T-helper 1 cell (primary cell): ENCODE data around the gene ZNF320.
"Not testable (repeated sequence)": the region's sequence is repeated elsewhere in the genome, so short reads cannot be mapped to it uniquely, and the experiment has no call there.

ENCODE experiments used
- DNase-seq, 5 donors: peaks; one replicate each; pipeline ENCODE4 v3.0.0-alpha.2; 2012 to 2020

The ZNF320 gene

GRCh38 chr19:52917531-52917930 lies 20.1 kb upstream of the ZNF320 start:
- no peak for DNase-seq

- DNase-seq, result no peak
These were observed 13.2 kb upstream of the ZNF320 start for GRCh38 chr19:52910648-52911047.

GRCh38 chr19:52904052-52904780 lies 6.8 kb upstream of the ZNF320 start:
- not testable (repeated sequence) for DNase-seq

GRCh38 chr19:52901842-52902241 lies 4.4 kb upstream of the ZNF320 start:
- no peak for DNase-seq

- not testable (repeated sequence) for DNase-seq
These were observed 1.2 kb upstream of the ZNF320 start for GRCh38 chr19:52898596-52898995.

- DNase-seq, result no peak
These were observed 666 bp upstream of the ZNF320 start for GRCh38 chr19:52898101-52898500.

GRCh38 chr19:52896431-52897137 lies 851 bp downstream of the ZNF320 start:
- no peak for DNase-seq

- DNase-seq, result no peak
These were observed 6.1 kb downstream of the ZNF320 start for GRCh38 chr19:52891336-52891735.

- no peak for DNase-seq
These were observed 7.5 kb downstream of the ZNF320 start for GRCh38 chr19:52889931-52890330.

GRCh38 chr19:52889076-52889475 lies 8.4 kb downstream of the ZNF320 start:
- DNase-seq, result no peak

GRCh38 chr19:52880895-52881389 lies 16.5 kb downstream of the ZNF320 start:
- DNase-seq, result no peak

- DNase-seq, result not testable (repeated sequence)
These were observed 24.4 kb downstream of the ZNF320 start for GRCh38 chr19:52872996-52873395.

- no peak for DNase-seq
These were observed 26.0 kb downstream of the ZNF320 start for GRCh38 chr19:52871466-52871865.

- DNase-seq, result not testable (repeated sequence)
These were observed 29.4 kb downstream of the ZNF320 start for GRCh38 chr19:52868031-52868430.

GRCh38 chr19:52857378-52858191 lies 39.9 kb downstream of the ZNF320 start, which contains the start of gene ZNF468:
TSS of gene ZNF468 (minus strand) at chr19:52857619. CDS start at chr19:52854272, 3,347 bp downstream.
- DNase-seq, result peak; percentile 45 to 74 (median 54)

- not testable (repeated sequence) for DNase-seq
These were observed 40.7 kb downstream of the ZNF320 start for GRCh38 chr19:52856540-52857377.
